ENCODE measurements around the gene RPL27A.

DNA sequence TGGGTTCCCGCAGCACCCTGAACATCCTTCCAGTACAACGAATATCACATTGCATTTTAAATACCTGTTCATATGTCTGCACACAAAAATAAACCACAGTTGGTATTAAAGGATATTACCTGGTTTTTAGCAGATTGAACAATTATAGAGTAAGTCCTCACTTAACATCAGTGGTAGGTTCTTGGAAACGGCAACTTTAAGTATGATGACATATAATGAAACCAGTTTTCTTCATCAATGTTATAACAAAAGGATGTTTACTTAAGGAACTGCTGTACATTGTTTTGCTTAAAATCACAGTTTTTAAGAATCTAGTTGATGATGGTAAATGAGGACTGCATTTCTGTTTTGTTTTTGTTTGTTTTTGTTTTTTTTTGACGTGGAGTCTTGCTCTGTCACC is 28.1 kb upstream of the RPL27A start:
- TF ChIP-seq, protein P1, sequence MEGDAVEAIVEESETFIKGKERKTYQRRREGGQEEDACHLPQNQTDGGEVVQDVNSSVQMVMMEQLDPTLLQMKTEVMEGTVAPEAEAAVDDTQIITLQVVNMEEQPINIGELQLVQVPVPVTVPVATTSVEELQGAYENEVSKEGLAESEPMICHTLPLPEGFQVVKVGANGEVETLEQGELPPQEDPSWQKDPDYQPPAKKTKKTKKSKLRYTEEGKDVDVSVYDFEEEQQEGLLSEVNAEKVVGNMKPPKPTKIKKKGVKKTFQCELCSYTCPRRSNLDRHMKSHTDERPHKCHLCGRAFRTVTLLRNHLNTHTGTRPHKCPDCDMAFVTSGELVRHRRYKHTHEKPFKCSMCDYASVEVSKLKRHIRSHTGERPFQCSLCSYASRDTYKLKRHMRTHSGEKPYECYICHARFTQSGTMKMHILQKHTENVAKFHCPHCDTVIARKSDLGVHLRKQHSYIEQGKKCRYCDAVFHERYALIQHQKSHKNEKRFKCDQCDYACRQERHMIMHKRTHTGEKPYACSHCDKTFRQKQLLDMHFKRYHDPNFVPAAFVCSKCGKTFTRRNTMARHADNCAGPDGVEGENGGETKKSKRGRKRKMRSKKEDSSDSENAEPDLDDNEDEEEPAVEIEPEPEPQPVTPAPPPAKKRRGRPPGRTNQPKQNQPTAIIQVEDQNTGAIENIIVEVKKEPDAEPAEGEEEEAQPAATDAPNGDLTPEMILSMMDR (IDR thresholded peaks at IDR 0.05) = no peak
- TF ChIP-seq, protein P2, sequence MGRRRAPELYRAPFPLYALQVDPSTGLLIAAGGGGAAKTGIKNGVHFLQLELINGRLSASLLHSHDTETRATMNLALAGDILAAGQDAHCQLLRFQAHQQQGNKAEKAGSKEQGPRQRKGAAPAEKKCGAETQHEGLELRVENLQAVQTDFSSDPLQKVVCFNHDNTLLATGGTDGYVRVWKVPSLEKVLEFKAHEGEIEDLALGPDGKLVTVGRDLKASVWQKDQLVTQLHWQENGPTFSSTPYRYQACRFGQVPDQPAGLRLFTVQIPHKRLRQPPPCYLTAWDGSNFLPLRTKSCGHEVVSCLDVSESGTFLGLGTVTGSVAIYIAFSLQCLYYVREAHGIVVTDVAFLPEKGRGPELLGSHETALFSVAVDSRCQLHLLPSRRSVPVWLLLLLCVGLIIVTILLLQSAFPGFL (CRISPR knock-in tag; IDR thresholded peaks at IDR 0.05; ENCODE audit: borderline replicate concordance) = no peak
- TF ChIP-seq, protein P3, sequence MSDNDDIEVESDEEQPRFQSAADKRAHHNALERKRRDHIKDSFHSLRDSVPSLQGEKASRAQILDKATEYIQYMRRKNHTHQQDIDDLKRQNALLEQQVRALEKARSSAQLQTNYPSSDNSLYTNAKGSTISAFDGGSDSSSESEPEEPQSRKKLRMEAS (CRISPR knock-in tag; IDR thresholded peaks at IDR 0.05) = no peak
- TF ChIP-seq, protein P4, sequence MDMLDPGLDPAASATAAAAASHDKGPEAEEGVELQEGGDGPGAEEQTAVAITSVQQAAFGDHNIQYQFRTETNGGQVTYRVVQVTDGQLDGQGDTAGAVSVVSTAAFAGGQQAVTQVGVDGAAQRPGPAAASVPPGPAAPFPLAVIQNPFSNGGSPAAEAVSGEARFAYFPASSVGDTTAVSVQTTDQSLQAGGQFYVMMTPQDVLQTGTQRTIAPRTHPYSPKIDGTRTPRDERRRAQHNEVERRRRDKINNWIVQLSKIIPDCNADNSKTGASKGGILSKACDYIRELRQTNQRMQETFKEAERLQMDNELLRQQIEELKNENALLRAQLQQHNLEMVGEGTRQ (CRISPR knock-in tag; IDR thresholded peaks at IDR 0.05) = no peak
- TF ChIP-seq, protein P5, sequence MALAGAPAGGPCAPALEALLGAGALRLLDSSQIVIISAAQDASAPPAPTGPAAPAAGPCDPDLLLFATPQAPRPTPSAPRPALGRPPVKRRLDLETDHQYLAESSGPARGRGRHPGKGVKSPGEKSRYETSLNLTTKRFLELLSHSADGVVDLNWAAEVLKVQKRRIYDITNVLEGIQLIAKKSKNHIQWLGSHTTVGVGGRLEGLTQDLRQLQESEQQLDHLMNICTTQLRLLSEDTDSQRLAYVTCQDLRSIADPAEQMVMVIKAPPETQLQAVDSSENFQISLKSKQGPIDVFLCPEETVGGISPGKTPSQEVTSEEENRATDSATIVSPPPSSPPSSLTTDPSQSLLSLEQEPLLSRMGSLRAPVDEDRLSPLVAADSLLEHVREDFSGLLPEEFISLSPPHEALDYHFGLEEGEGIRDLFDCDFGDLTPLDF (CRISPR knock-in tag; IDR thresholded peaks at IDR 0.05) = no peak
- no peak for TF ChIP-seq NFE2L1 (CRISPR knock-in tag; IDR thresholded peaks at IDR 0.05)
- TF ChIP-seq, protein P6, sequence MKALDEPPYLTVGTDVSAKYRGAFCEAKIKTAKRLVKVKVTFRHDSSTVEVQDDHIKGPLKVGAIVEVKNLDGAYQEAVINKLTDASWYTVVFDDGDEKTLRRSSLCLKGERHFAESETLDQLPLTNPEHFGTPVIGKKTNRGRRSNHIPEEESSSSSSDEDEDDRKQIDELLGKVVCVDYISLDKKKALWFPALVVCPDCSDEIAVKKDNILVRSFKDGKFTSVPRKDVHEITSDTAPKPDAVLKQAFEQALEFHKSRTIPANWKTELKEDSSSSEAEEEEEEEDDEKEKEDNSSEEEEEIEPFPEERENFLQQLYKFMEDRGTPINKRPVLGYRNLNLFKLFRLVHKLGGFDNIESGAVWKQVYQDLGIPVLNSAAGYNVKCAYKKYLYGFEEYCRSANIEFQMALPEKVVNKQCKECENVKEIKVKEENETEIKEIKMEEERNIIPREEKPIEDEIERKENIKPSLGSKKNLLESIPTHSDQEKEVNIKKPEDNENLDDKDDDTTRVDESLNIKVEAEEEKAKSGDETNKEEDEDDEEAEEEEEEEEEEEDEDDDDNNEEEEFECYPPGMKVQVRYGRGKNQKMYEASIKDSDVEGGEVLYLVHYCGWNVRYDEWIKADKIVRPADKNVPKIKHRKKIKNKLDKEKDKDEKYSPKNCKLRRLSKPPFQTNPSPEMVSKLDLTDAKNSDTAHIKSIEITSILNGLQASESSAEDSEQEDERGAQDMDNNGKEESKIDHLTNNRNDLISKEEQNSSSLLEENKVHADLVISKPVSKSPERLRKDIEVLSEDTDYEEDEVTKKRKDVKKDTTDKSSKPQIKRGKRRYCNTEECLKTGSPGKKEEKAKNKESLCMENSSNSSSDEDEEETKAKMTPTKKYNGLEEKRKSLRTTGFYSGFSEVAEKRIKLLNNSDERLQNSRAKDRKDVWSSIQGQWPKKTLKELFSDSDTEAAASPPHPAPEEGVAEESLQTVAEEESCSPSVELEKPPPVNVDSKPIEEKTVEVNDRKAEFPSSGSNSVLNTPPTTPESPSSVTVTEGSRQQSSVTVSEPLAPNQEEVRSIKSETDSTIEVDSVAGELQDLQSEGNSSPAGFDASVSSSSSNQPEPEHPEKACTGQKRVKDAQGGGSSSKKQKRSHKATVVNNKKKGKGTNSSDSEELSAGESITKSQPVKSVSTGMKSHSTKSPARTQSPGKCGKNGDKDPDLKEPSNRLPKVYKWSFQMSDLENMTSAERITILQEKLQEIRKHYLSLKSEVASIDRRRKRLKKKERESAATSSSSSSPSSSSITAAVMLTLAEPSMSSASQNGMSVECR (CRISPR knock-in tag; IDR thresholded peaks at IDR 0.05; ENCODE audit: borderline replicate concordance) = no peak
- TF ChIP-seq, protein P7, sequence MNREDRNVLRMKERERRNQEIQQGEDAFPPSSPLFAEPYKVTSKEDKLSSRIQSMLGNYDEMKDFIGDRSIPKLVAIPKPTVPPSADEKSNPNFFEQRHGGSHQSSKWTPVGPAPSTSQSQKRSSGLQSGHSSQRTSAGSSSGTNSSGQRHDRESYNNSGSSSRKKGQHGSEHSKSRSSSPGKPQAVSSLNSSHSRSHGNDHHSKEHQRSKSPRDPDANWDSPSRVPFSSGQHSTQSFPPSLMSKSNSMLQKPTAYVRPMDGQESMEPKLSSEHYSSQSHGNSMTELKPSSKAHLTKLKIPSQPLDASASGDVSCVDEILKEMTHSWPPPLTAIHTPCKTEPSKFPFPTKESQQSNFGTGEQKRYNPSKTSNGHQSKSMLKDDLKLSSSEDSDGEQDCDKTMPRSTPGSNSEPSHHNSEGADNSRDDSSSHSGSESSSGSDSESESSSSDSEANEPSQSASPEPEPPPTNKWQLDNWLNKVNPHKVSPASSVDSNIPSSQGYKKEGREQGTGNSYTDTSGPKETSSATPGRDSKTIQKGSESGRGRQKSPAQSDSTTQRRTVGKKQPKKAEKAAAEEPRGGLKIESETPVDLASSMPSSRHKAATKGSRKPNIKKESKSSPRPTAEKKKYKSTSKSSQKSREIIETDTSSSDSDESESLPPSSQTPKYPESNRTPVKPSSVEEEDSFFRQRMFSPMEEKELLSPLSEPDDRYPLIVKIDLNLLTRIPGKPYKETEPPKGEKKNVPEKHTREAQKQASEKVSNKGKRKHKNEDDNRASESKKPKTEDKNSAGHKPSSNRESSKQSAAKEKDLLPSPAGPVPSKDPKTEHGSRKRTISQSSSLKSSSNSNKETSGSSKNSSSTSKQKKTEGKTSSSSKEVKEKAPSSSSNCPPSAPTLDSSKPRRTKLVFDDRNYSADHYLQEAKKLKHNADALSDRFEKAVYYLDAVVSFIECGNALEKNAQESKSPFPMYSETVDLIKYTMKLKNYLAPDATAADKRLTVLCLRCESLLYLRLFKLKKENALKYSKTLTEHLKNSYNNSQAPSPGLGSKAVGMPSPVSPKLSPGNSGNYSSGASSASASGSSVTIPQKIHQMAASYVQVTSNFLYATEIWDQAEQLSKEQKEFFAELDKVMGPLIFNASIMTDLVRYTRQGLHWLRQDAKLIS (CRISPR knock-in tag; IDR thresholded peaks at IDR 0.05; ENCODE audit: borderline replicate concordance) = no peak
